Liver (tissue), 9 donors: ENCODE data around the gene PRKAR1B. TPM values are rescaled to one million over a fixed set of nuclear protein-coding genes. Genes with fewer than 3 reads are reported as not detected.

ENCODE experiments used
- DNase-seq: peaks from one replicate; pipeline ENCODE4 v3.0.0-alpha.2; 2017; ENCODE audit warnings: low spot score
- H3K27ac ChIP-seq, 2 donors: one replicate each; pipeline ENCODE4 v1.7.0; 2013; ENCODE audit warnings: inconsistent platforms in 2 of 2, low read length in 2 of 2, control low read depth in 1 of 2, low read depth in 1 of 2, mild to moderate bottlenecking in 1 of 2
- H3K27me3 ChIP-seq, 4 donors: one replicate each; pipeline versions ENCODE4 v1.6.1 to v1.7.0; 2013; ENCODE audit warnings: low read length in 3 of 4, inconsistent platforms in 1 of 4, mild to moderate bottlenecking in 1 of 4, moderate library complexity in 1 of 4; ENCODE audit not compliant: control insufficient read depth in 4 of 4, insufficient read depth in 4 of 4
- H3K36me3 ChIP-seq, 4 donors: one replicate each; pipeline versions ENCODE4 v1.6.1 to v1.7.0; 2013; ENCODE audit warnings: low read length in 3 of 4, mild to moderate bottlenecking in 3 of 4, low read depth in 1 of 4, moderate library complexity in 1 of 4; ENCODE audit not compliant: control insufficient read depth in 4 of 4, insufficient read depth in 3 of 4
- H3K4me1 ChIP-seq, 4 donors: one replicate each; pipeline versions ENCODE4 v1.6.1 to v1.7.0; 2013; ENCODE audit warnings: low read length in 3 of 4, mild to moderate bottlenecking in 3 of 4, moderate library complexity in 1 of 4; ENCODE audit not compliant: control insufficient read depth in 4 of 4, insufficient read depth in 4 of 4
- H3K4me3 ChIP-seq, 3 donors: one replicate each; pipeline versions ENCODE4 v1.6.1 to v1.7.0; 2013; ENCODE audit warnings: low read length in 3 of 3, control low read depth in 1 of 3, low read depth in 1 of 3, mild to moderate bottlenecking in 1 of 3
- H3K9ac ChIP-seq, 2 donors: one replicate each; pipeline ENCODE4 v1.7.0; 2013; ENCODE audit warnings: low read length in 2 of 2, mild to moderate bottlenecking in 2 of 2, moderate library complexity in 2 of 2, control low read depth in 1 of 2, low read depth in 1 of 2
- H3K9me3 ChIP-seq, 4 donors: one replicate each; pipeline versions ENCODE4 v1.6.1 to v1.7.0; 2013; ENCODE audit warnings: low read length in 3 of 4; ENCODE audit not compliant: control insufficient read depth in 4 of 4
- EGR1 ChIP-seq, 2 donors: IDR thresholded peaks; 2 replicates each; pipeline ENCODE4 v1.6.1; 2016 to 2018; ENCODE audit warnings: antibody characterized with exemption in 2 of 2, low read depth in 2 of 2
- FOXA1 ChIP-seq: IDR thresholded peaks from 2 replicates; pipeline ENCODE4 v1.6.1; 2016; ENCODE audit warnings: antibody characterized with exemption
- FOXA2 ChIP-seq: IDR thresholded peaks from 2 replicates; pipeline ENCODE4 v1.6.1; 2016; ENCODE audit warnings: antibody characterized with exemption
- GABPA ChIP-seq, 2 donors: IDR thresholded peaks in 1 of 2; conservative IDR thresholded peaks in 1 of 2; 2 replicates each; pipeline ENCODE4 v1.6.1; 2016; ENCODE audit warnings: antibody characterized with exemption in 2 of 2, mild to moderate bottlenecking in 1 of 2, moderate library complexity in 1 of 2
- HNF4A ChIP-seq, 2 donors: conservative IDR thresholded peaks; 2 replicates each; pipeline ENCODE4 v1.6.1; 2016; ENCODE audit warnings: antibody characterized with exemption in 2 of 2, mild to moderate bottlenecking in 2 of 2
- HNF4G ChIP-seq: IDR thresholded peaks from 2 replicates; pipeline ENCODE4 v1.6.1; 2016; ENCODE audit warnings: antibody characterized with exemption
- JUND ChIP-seq, 2 donors: IDR thresholded peaks; 2 replicates each; pipeline ENCODE4 v1.6.1; 2016; ENCODE audit warnings: antibody characterized with exemption in 2 of 2
- NR2F2 ChIP-seq: IDR thresholded peaks from 2 replicates; pipeline ENCODE4 v1.6.1; 2016; ENCODE audit warnings: antibody characterized with exemption
- RAD21 ChIP-seq, 2 donors: IDR thresholded peaks; 2 replicates each; pipeline ENCODE4 v1.6.1; 2016; ENCODE audit warnings: antibody characterized with exemption in 2 of 2, mild to moderate bottlenecking in 2 of 2
- RXRA ChIP-seq, 2 donors: IDR thresholded peaks; 2 replicates each; pipeline ENCODE4 v1.6.1; 2017 to 2018; ENCODE audit warnings: antibody characterized with exemption in 2 of 2, mild to moderate bottlenecking in 1 of 2
- SP1 ChIP-seq: IDR thresholded peaks from 2 replicates; pipeline ENCODE4 v1.6.1; 2018; ENCODE audit warnings: antibody characterized with exemption, mild to moderate bottlenecking
- TAF1 ChIP-seq: conservative IDR thresholded peaks from 2 replicates; pipeline ENCODE4 v1.6.1; 2016; ENCODE audit warnings: antibody characterized with exemption, mild to moderate bottlenecking
- YY1 ChIP-seq: IDR thresholded peaks from 2 replicates; pipeline ENCODE4 v1.6.1; 2016; ENCODE audit warnings: antibody characterized with exemption, mild to moderate bottlenecking
- WGBS: extraction: QIAGEN DNeasy Blood & Tissue Kit; methylation state at CpG from one replicate; pipeline ENCODE4 v1.1.7; 2013; 5-methylcytosine and 5-hydroxymethylcytosine counted together
- polyA plus RNA-seq, 2 donors: library from polyadenylated mRNA; stranded (reverse) in 1 of 2; unstranded in 1 of 2; fragments of 200-250 nt in 1 of 2; fragments of >200 nt in 1 of 2; fragmentation: Nextera tagmentation in 1 of 2; extraction: Ambion mirVana in 1 of 2; gene quantifications; one replicate each; pipeline versions ENCODE4 v1.2.1 to v1.2.3, GENCODE V29; 2013 to 2015
- total RNA-seq, 2 donors: library from RNA; depleted of rRNA; stranded (reverse); fragments of >200 nt; gene quantifications; one replicate each; pipeline ENCODE4 v1.2.3, GENCODE V29; 2014
- TF ChIP-seq, protein P1 (sequence below): IDR thresholded peaks from 2 replicates; pipeline ENCODE4 v1.6.1; 2016; ENCODE audit warnings: antibody characterized with exemption
- TF ChIP-seq, protein P2 (sequence below): IDR thresholded peaks from 2 replicates; pipeline ENCODE4 v1.6.1; 2016; ENCODE audit warnings: antibody characterized with exemption
- TF ChIP-seq, protein P3 (sequence below): IDR thresholded peaks from 2 replicates; pipeline ENCODE4 v1.6.1; 2016; ENCODE audit warnings: antibody characterized with exemption
- TF ChIP-seq, protein P4 (sequence below): fragments of 150-350 bp; IDR thresholded peaks from 2 replicates; pipeline ENCODE4 v1.5.1; 2017; ENCODE audit warnings: improper control_type of control experiment, low read depth, low read length; ENCODE audit not compliant: missing input control
- TF ChIP-seq, protein P5 (sequence below): IDR thresholded peaks from 2 replicates; pipeline ENCODE4 v1.6.1; 2016; ENCODE audit warnings: antibody characterized with exemption, mild to moderate bottlenecking
- donor health status: healthy.
- donor health status: healthy.
- donor health status: healthy.
- donor health status: healthy.
- donor health status: healthy.

The PRKAR1B gene
- total and polyA plus RNA-seq, 4 donors: 11.1 to 14.4 (median 12.4) TPM

DNA sequence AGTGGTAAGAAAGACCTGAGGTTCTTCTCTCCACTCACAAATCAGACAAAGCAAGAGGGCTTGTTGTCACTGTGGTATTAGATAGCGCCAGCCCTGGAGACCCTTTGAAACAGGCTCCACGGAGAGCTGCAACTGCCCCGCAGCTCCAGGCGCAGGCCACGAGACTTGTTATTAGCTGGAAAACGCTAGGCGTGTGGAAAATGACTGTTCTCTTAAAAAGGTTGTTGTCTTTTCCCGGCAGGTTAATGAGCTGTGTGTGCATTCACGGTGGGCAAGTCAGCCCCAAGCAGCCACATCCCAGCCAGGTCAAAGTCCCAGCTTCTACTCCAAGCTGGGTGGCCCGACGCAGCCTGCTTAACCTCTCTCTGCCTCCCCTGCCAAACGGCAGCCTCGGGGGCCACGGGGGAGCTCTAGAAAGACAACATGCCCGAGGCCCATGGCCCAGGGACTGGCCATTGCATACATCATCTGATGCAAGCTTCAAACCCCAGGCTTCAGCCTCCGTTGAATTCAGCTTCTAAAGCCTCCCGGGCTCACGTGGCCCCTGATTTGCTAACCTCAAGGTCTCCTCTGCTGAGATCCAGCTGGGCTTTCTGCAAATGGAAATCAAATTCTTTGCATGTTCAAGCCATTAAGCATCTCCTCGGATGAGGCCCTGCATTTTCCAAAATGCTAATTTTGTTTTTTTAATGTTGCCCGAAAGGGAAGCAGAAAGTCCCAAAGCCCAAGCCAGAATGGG lies 61.9 kb downstream of the PRKAR1B start:
- WGBS: 80% methylated on average over 20 of the region's 20 CpGs
- Histone ChIP-seq H3K4me1 (peaks cover 0 to 2% (median 0%) of the 10 kb centered on the region in 4 donors), H3K27me3 (no peaks in the 10 kb centered on the region), H3K36me3 (no peaks in the 10 kb centered on the region), H3K9me3 (no peaks in the 10 kb centered on the region), H3K27ac (peak overlapping the region in 1 of 2 donors; percentile 11), H3K4me3 (no peak overlapping the region), H3K9ac (no peak overlapping the region)
- TF ChIP-seq TAF1 (no peak), FOXA1 (no peak), GABPA (IDR thresholded peaks at IDR 0.05 in 1 of 2, conservative IDR thresholded peaks at IDR 0.05 in 1 of 2) (no peak), RAD21 (IDR thresholded peaks at IDR 0.05) (no peak), JUND (IDR thresholded peaks at IDR 0.05) (no peak), YY1 (no peak), SP1 (no peak), HNF4G (no peak), FOXA2 (no peak), RXRA (IDR thresholded peaks at IDR 0.05) (no peak), HNF4A (conservative IDR thresholded peaks at IDR 0.05) (no peak), EGR1 (IDR thresholded peaks at IDR 0.05; ENCODE audit: low read depth in 2 of 2) (no peak), NR2F2 (no peak)
- TF ChIP-seq, protein P1, sequence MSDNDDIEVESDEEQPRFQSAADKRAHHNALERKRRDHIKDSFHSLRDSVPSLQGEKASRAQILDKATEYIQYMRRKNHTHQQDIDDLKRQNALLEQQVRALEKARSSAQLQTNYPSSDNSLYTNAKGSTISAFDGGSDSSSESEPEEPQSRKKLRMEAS: no peak
- TF ChIP-seq, protein P2, sequence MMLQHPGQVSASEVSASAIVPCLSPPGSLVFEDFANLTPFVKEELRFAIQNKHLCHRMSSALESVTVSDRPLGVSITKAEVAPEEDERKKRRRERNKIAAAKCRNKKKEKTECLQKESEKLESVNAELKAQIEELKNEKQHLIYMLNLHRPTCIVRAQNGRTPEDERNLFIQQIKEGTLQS: no peak
- TF ChIP-seq, protein P3, sequence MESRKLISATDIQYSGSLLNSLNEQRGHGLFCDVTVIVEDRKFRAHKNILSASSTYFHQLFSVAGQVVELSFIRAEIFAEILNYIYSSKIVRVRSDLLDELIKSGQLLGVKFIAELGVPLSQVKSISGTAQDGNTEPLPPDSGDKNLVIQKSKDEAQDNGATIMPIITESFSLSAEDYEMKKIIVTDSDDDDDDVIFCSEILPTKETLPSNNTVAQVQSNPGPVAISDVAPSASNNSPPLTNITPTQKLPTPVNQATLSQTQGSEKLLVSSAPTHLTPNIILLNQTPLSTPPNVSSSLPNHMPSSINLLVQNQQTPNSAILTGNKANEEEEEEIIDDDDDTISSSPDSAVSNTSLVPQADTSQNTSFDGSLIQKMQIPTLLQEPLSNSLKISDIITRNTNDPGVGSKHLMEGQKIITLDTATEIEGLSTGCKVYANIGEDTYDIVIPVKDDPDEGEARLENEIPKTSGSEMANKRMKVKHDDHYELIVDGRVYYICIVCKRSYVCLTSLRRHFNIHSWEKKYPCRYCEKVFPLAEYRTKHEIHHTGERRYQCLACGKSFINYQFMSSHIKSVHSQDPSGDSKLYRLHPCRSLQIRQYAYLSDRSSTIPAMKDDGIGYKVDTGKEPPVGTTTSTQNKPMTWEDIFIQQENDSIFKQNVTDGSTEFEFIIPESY: no peak
- TF ChIP-seq, protein P4, sequence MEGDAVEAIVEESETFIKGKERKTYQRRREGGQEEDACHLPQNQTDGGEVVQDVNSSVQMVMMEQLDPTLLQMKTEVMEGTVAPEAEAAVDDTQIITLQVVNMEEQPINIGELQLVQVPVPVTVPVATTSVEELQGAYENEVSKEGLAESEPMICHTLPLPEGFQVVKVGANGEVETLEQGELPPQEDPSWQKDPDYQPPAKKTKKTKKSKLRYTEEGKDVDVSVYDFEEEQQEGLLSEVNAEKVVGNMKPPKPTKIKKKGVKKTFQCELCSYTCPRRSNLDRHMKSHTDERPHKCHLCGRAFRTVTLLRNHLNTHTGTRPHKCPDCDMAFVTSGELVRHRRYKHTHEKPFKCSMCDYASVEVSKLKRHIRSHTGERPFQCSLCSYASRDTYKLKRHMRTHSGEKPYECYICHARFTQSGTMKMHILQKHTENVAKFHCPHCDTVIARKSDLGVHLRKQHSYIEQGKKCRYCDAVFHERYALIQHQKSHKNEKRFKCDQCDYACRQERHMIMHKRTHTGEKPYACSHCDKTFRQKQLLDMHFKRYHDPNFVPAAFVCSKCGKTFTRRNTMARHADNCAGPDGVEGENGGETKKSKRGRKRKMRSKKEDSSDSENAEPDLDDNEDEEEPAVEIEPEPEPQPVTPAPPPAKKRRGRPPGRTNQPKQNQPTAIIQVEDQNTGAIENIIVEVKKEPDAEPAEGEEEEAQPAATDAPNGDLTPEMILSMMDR: no peak
- TF ChIP-seq, protein P5, sequence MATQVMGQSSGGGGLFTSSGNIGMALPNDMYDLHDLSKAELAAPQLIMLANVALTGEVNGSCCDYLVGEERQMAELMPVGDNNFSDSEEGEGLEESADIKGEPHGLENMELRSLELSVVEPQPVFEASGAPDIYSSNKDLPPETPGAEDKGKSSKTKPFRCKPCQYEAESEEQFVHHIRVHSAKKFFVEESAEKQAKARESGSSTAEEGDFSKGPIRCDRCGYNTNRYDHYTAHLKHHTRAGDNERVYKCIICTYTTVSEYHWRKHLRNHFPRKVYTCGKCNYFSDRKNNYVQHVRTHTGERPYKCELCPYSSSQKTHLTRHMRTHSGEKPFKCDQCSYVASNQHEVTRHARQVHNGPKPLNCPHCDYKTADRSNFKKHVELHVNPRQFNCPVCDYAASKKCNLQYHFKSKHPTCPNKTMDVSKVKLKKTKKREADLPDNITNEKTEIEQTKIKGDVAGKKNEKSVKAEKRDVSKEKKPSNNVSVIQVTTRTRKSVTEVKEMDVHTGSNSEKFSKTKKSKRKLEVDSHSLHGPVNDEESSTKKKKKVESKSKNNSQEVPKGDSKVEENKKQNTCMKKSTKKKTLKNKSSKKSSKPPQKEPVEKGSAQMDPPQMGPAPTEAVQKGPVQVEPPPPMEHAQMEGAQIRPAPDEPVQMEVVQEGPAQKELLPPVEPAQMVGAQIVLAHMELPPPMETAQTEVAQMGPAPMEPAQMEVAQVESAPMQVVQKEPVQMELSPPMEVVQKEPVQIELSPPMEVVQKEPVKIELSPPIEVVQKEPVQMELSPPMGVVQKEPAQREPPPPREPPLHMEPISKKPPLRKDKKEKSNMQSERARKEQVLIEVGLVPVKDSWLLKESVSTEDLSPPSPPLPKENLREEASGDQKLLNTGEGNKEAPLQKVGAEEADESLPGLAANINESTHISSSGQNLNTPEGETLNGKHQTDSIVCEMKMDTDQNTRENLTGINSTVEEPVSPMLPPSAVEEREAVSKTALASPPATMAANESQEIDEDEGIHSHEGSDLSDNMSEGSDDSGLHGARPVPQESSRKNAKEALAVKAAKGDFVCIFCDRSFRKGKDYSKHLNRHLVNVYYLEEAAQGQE: no peak
- no peak for DNase-seq
